ENCODE measurements around the gene RSRC1. TPM values are rescaled to one million over a fixed set of nuclear protein-coding genes. Genes with fewer than 3 reads are reported as not detected.
A peak's percentile ranks its signal among the peaks of the same experiment; 100 is the strongest.
"Not testable (repeated sequence)": the region's sequence is repeated elsewhere in the genome, so short reads cannot be mapped to it uniquely, and the experiment has no call there.

Gene RSRC1
- total RNA-seq, 1 experiment from 2014 or later = 34.1 TPM

GRCh38 chr3:158359339-158359738, 249.4 kb downstream of the RSRC1 start:
- in situ Hi-C loops (cut with HindIII; ENCODE audit: low sequenced_read_pairs) = no loop called here
- no peak for DNase-seq (ENCODE audit: low spot score)

- DNase-seq (ENCODE audit: low spot score) = no peak
- in situ Hi-C loops (cut with HindIII; ENCODE audit: low sequenced_read_pairs) = no loop called here
These were observed 251.0 kb downstream of the RSRC1 start for GRCh38 chr3:158360756-158361448.

GRCh38 chr3:158368271-158368670, 258.4 kb downstream of the RSRC1 start:
- no peak for DNase-seq (ENCODE audit: low spot score)
- in situ Hi-C loops (cut with HindIII; ENCODE audit: low sequenced_read_pairs) = no loop called here

GRCh38 chr3:158369279-158369678, 259.4 kb downstream of the RSRC1 start:
- DNase-seq (ENCODE audit: low spot score) = no peak
- in situ Hi-C loops (cut with HindIII; ENCODE audit: low sequenced_read_pairs) = no loop called here

- no peak for DNase-seq (ENCODE audit: low spot score)
- in situ Hi-C loops (cut with HindIII; ENCODE audit: low sequenced_read_pairs) = no loop called here
These were observed 269.6 kb downstream of the RSRC1 start for GRCh38 chr3:158379517-158379916.

GRCh38 chr3:158381262-158381868, 271.5 kb downstream of the RSRC1 start:
- in situ Hi-C loops (cut with HindIII; ENCODE audit: low sequenced_read_pairs) = no loop called here
- DNase-seq (ENCODE audit: low spot score) = no peak

- DNase-seq (ENCODE audit: low spot score) = no peak
- in situ Hi-C loops (cut with HindIII; ENCODE audit: low sequenced_read_pairs) = no loop called here
These were observed 272.6 kb downstream of the RSRC1 start for GRCh38 chr3:158382479-158382878.

GRCh38 chr3:158384019-158384418, 274.1 kb downstream of the RSRC1 start:
- in situ Hi-C loops (cut with HindIII; ENCODE audit: low sequenced_read_pairs) = no loop called here
- DNase-seq (ENCODE audit: low spot score) = no peak

GRCh38 chr3:158395421-158395820, 285.5 kb downstream of the RSRC1 start:
- in situ Hi-C loops (cut with HindIII; ENCODE audit: low sequenced_read_pairs) = no loop called here
- DNase-seq (ENCODE audit: low spot score) = no peak

GRCh38 chr3:158402590-158402989, 292.7 kb downstream of the RSRC1 start:
- DNase-seq (ENCODE audit: low spot score) = no peak
- in situ Hi-C loops (cut with HindIII; ENCODE audit: low sequenced_read_pairs) = no loop called here

GRCh38 chr3:158403013-158403412, 293.1 kb downstream of the RSRC1 start:
- in situ Hi-C loops (cut with HindIII; ENCODE audit: low sequenced_read_pairs) = no loop called here
- no peak for DNase-seq (ENCODE audit: low spot score)

- in situ Hi-C loops (cut with HindIII; ENCODE audit: low sequenced_read_pairs) = no loop called here
These were observed 294.3 kb downstream of the RSRC1 start for GRCh38 chr3:158404131-158404718.

GRCh38 chr3:158405507-158405906, 295.6 kb downstream of the RSRC1 start:
- no peak for DNase-seq (ENCODE audit: low spot score)
- in situ Hi-C loops (cut with HindIII; ENCODE audit: low sequenced_read_pairs) = no loop called here

More at GRCh38 chr3:158404131-158404718, 294.3 kb downstream of the RSRC1 start:
- peak; percentile 57 for DNase-seq (ENCODE audit: low spot score)

- in situ Hi-C loops (cut with HindIII; ENCODE audit: low sequenced_read_pairs) = no loop called here
- DNase-seq (ENCODE audit: low spot score) = no peak
These were observed 298.1 kb downstream of the RSRC1 start for GRCh38 chr3:158407844-158408517.

GRCh38 chr3:158408518-158408897, 298.6 kb downstream of the RSRC1 start:
- in situ Hi-C loops (cut with HindIII; ENCODE audit: low sequenced_read_pairs); DNase-seq (ENCODE audit: low spot score): not testable (repeated sequence)

GRCh38 chr3:158418035-158418434, 308.1 kb downstream of the RSRC1 start:
- no peak for DNase-seq (ENCODE audit: low spot score)
- in situ Hi-C loops (cut with HindIII; ENCODE audit: low sequenced_read_pairs) = no loop called here

GRCh38 chr3:158419820-158420653, 310.1 kb downstream of the RSRC1 start:
- in situ Hi-C loops (cut with HindIII; ENCODE audit: low sequenced_read_pairs) = no loop called here
- no peak for DNase-seq (ENCODE audit: low spot score)

GRCh38 chr3:158420654-158421396, 310.9 kb downstream of the RSRC1 start:
- DNase-seq (ENCODE audit: low spot score) = no peak
- in situ Hi-C loops (cut with HindIII; ENCODE audit: low sequenced_read_pairs) = no loop called here

- in situ Hi-C loops (cut with HindIII; ENCODE audit: low sequenced_read_pairs) = no loop called here
- DNase-seq (ENCODE audit: low spot score) = no peak
These were observed 320.6 kb downstream of the RSRC1 start for GRCh38 chr3:158430448-158430847.
